Peyer's patch (tissue), 4 donors: ENCODE results near the gene PDIK1L.

Experiments used
- CTCF ChIP-seq, 6 experiments: fragments of 450-650 bp in 4 of 6; fragments of 200-600 bp in 2 of 6; sonication (generic) in 1 of 6; IDR thresholded peaks; one replicate each; pipeline ENCODE4 v1.5.1; 2017 to 2019; ENCODE audit warnings: antibody characterized with exemption in 6 of 6, mild to moderate bottlenecking in 3 of 6, moderate library complexity in 1 of 6
- POLR2A ChIP-seq, 2 donors: fragments of 450-650 bp; IDR thresholded peaks; one replicate each; pipeline ENCODE4 v1.5.1; 2017; ENCODE audit warnings: antibody characterized with exemption in 2 of 2, mild to moderate bottlenecking in 2 of 2, moderate library complexity in 2 of 2

GRCh38 chr1:26083208-26083607 is 28.4 kb upstream of the PDIK1L start:
- TF ChIP-seq CTCF (IDR thresholded peaks at IDR 0.05), result no peak
- no peak for TF ChIP-seq POLR2A (IDR thresholded peaks at IDR 0.05)
